Mammary epithelial cell (primary cell): Measurements from ENCODE around the gene WASF2.

Experiments
- EZH2 ChIP-seq: IDR thresholded peaks from 2 replicates; pipeline ENCODE4 v1.6.1; 2012; ENCODE audit warnings: low read length, inconsistent platforms, borderline replicate concordance
- TF ChIP-seq, protein P1 (sequence below), 2 donors: IDR thresholded peaks in 1 of 2; conservative IDR thresholded peaks in 1 of 2; 2 replicates each; pipeline ENCODE4 v1.5.1; 2011 to 2012; ENCODE audit warnings: inconsistent platforms in 2 of 2, low read length in 2 of 2, mild to moderate bottlenecking in 2 of 2, control low read depth in 1 of 2, low read depth in 1 of 2; ENCODE audit not compliant: insufficient read depth in 1 of 2; ENCODE audit errors: extremely low read depth in 1 of 2

DNA sequence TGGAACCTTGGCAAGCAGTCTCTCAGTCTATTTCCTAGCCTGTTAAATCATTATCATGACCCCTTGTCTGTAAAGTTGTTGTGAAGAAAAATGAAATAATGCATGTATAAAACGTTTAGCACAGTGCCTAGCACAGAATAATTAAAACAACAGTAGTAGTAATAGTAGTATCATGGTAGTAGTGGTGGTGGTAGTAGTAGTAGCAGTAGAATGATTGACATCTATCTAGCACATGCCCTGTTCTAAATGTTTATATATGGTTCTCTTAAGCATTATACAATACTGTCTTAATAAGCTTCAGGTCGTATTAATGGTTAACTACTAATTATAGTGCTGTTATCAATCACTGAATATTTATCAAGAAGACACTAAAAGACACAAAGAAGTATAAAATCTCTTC, 50.8 kb downstream of the WASF2 start:
- TF ChIP-seq, protein P1, sequence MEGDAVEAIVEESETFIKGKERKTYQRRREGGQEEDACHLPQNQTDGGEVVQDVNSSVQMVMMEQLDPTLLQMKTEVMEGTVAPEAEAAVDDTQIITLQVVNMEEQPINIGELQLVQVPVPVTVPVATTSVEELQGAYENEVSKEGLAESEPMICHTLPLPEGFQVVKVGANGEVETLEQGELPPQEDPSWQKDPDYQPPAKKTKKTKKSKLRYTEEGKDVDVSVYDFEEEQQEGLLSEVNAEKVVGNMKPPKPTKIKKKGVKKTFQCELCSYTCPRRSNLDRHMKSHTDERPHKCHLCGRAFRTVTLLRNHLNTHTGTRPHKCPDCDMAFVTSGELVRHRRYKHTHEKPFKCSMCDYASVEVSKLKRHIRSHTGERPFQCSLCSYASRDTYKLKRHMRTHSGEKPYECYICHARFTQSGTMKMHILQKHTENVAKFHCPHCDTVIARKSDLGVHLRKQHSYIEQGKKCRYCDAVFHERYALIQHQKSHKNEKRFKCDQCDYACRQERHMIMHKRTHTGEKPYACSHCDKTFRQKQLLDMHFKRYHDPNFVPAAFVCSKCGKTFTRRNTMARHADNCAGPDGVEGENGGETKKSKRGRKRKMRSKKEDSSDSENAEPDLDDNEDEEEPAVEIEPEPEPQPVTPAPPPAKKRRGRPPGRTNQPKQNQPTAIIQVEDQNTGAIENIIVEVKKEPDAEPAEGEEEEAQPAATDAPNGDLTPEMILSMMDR (conservative IDR thresholded peaks at IDR 0.05 in 1 of 2, IDR thresholded peaks at IDR 0.05 in 1 of 2; ENCODE audit: extremely low read depth in 1 of 2, insufficient read depth in 1 of 2, low read depth in 1 of 2, low read length in 2 of 2), result no peak
- TF ChIP-seq EZH2, result no peak
